RCC 7860 (cell line): ENCODE data around the gene ZHX3.
A peak's percentile ranks its signal among the peaks of the same experiment; 100 is the strongest.
"Not testable (repeated sequence)": the region's sequence is repeated elsewhere in the genome, so short reads cannot be mapped to it uniquely, and the experiment has no call there.

Source experiments
- DNase-seq: peaks from one replicate; pipeline ENCODE4 v3.0.0-alpha.2; 2015; ENCODE audit warnings: low spot score
- FAIRE-seq: peaks from 2 replicates; lab custom pipeline; 2012; peaks lifted over from hg19 to GRCh38; lab: Jason Lieb, UNC

Gene ZHX3

DNA sequence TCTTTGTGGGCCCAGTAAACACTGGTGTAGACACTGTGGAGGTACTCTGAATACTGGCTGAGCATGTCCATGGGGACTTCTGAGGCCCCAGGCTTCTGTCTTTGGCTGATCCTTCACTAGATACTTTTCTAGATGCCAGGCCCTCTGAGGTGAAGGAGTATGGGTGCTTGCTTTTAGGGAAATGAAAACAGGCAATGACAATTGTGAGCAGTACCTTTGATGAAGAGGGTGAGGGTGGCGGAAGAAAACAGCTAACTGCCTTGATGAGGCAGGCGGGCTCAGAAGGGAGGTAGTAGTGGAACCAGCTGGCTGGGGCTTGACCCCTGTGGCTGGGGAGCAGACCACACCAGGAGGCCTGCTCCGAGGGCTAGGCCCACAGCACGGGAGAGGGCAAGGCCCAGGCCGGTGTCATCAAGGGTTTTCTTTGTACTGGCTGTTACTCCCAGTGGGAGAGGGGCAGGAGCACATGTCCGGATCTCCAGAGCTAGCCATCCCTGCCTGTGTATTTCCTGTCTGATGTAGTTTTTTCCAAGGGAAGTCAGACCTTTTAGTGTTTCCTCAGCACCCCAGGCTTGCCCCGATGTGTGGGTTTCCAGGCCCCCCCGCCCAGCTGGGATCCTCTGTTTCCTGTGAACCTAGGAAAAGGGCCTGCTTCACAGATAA, 176.2 kb downstream of the ZHX3 start:
- FAIRE-seq: no peak
- peak; percentile 7 for DNase-seq

DNA sequence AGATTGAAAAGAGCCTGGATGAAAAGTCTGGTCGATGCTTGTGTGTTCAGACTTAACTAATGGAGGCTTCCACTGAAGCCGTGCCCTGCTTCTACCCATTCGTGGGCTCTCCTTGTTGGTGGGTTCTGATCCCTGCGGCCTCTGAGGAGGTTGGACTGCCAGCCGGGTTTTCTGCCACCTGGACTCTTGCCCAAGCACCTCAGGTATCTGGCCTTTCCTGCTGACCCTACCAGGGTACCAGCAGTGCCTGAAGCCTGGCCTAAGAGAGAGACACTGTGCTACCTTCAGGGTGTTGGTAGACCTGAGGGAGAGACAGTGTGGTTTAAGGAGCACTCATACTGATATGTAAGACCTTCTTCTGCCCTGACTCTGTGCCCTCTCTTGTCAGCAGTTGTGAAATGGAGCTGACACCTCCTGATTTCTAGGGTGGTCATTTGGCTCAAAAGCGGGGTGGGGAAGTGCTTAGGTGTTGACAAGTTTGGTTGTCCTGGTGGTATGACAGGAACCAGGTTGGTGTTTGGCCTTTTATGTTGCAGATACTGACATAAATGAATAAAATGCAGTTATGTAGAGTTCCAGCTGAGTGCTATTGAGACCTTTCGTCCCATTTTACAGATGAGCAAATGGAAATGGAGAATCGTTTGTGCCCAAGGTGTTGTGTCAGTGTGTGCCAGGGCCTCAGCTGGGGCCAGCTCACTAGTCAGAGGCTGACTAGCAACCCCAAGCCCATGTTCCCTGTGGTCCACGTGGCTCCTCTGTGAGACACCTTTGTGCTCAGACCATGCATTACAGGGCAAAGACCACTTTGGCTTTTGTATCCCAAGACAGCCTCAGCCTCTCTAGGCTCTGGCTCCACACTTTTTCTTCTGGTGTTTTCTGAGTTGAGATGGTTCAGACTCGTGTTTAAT, 177.1 kb downstream of the ZHX3 start:
- no peak for DNase-seq
- FAIRE-seq: no peak

DNA sequence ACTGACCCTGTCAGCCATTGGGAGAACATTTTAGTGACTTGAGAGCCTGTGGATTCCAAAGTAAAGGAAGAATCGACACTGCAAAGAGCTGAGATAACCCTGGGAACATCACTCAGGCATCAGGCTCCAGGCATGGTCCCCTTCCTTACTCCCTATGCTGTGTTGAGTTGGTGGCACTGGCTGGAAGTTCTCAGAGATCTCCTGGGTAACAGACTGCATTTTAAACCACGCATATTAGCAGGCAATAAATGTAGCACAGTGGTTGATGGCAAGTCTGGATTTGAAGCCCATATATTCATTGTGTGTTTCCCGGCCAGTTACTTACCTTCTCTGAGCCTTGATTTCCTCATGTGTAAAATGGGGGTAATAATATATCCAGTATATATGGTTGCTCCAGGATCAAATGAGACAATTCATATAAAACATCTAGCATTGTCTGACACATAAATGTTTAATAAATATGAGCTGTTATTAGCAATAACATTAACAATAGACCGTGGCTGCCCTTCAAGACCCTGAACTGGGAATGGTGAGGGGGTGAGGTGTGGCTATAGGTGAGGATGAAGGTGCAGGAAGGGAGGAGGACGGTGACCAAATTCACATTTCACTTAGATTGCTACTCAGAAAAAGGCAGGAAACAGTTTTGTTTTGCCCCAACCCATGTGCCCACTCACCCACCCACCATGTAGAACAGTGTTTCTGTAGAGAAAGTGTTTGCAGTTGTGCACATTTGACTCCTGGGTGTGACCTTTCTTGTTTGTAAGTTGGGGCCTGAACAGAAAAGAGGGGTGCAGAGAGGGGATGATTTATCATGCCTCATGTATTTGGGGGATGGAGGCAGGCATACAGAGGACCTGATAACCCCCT, 178.1 kb downstream of the ZHX3 start:
- DNase-seq (no peak), FAIRE-seq (no peak)

DNA sequence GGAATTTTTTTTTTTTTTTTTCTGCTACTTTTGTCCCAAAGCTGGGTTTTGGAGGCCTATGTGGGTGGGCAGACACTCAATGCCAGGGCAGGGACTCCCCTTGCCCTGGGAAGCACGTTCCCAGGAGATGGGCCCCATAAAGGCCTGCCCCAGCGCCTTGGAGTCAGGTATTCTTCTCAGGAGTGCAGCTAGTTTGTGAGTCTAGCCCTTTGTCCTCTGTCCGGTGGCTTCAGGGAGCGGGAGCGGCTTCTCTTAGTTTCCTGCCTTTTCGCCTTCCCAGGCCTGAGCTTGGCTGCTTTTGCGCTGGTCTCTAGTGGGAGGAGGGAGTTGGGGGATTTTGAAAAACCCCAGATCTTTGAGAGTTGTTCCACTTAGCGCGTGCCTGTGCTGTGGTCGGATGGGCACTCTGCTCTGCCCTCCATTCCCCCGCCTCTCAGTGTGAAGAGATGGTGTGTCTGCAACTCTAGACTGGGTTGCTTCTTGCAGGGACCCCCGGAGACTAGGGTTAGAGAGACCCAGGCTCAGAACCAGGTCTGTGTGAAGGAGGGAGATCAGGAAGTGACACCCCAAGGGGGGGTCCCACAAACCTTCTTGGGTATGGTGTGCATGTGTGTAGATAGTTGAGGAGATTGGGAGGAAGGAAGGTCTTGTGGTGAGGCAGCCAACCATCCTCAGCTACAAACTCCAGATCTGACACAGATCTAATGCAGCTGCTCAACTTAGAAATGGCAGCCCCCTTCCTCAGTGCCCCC, 178.9 kb downstream of the ZHX3 start:
- no peak for FAIRE-seq

DNA sequence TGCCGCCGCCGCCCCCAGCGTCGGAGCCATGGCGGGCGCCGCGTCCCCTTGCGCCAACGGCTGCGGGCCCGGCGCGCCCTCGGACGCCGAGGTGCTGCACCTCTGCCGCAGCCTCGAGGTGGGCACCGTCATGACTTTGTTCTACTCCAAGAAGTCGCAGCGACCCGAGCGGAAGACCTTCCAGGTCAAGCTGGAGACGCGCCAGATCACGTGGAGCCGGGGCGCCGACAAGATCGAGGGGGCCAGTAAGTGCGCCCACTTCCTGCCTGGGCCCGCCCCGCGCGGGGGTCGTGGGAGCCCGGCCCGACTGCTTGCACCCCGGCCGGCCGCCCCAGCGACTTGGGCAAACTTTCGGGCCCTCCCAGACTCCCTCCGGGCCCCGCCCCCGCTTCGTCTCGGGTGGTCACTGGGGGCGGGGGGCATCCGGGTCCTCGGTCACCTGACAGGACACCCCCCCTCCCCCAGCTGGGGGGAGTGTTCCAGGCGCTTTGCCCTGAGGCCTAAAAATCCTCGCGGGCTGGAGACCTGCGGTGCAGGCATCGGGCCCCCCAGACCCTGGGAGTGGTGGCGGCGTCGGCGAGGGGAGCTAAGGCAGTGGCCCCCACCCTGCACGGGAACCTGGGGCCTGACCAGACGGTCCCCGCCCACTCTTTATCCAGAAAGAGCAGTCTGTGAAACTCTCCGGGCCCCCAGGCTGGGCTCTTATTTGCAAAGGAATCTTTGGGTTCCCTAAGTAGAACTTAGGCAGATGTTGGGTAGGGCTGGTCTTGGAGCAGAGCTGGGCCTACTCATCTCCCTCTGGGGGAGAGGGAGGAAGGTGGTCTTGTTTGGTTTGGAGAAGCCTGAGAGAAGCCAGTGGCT, 179.7 kb downstream of the ZHX3 start:
- DNase-seq (peak; percentile 34), FAIRE-seq (no peak)

More for the DNA sequence above, 178.9 kb downstream of the ZHX3 start:
- DNase-seq: no peak

DNA sequence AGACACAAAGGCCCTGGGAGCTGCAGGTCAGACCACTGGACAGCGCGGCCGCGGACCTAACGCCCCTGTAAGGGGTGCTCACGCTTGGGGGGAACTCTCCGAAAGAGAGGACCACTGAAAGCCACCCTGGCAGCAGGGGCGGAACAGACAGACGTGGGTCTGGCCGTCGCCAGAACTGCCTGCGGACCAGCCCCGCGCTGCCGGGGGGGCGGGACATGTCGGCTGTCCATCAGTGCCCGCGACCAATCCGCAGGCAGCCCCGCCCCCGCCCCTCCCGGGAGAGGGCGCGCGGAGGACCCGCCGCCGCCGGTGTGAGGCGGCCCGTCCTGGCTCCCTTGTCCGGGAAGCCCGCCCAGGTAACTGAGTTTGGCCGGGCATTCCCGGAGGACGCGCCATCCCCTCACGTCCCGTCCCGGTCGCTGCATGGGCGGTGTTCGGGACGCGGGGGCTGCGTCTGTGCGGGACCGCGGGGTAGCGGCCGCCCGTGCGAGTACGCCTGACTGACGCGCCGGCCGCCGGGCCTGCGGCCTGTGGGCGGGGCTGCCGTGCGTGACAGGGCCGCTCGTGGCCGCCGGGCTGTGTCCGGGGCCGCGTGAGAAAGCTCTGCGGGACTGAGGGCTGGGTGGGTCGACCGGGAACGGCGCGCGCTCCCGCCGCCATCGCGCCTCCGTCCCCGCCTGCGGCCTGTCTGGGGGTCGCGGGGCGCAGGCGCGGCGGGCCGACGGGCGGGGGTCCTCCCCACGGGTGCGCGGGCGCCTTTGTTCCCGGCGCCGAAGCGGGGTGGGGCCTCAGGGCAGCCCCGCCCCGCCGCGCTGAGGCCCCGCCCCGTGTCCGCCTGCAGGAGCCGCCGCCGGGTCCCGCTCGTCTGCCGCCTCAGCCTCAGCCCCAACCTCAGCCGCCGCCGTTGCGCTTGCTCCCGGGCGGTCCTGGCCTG, 180.6 kb downstream of the ZHX3 start, which contains the start of gene PLCG1:
TSS of gene PLCG1 (plus strand) at position 864 of the 934 bp plus-strand sequence. CDS start 99 bp downstream, outside the sequence.
- DNase-seq (peak; percentile 62), FAIRE-seq (no peak)

DNA sequence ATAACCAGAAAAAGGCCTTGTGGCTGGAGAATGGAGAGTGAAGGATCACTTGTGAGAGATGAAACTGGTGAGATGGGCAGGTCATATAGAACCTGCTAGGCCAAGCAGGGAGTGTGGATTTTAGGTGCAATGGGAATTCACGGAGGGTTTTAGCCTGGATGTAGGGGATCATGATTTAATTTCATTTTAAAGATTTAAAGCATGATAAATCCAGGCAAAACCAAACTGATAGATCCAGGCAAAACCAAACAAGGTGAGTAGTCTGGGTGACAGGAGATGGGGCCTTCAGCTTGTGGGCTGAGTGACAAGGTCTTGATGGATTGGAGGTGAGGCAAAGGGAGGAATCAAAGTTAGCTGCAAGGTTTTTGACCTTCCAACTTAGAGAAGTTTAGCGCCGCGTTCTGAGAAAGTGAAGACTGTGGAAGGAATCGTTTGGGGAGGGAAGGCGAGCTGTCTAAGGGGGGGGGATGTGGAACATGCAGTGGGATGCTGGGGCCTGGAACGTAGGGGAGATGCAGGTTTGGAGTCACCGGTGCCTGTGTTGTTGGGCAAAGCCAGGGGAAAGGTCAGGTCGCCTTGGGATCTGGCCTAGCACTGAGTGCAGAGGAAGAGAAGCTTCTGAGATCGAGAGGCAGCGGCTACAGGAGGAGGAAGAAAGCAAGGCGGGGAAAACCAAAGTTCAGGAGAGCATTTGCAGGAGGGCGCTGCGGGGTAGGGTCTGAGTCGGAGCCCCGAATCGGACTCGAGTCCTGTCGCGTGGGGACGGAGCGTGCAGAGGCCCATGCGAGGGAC, 181.4 kb downstream of the ZHX3 start:
- no peak for DNase-seq
- FAIRE-seq: no peak

DNA sequence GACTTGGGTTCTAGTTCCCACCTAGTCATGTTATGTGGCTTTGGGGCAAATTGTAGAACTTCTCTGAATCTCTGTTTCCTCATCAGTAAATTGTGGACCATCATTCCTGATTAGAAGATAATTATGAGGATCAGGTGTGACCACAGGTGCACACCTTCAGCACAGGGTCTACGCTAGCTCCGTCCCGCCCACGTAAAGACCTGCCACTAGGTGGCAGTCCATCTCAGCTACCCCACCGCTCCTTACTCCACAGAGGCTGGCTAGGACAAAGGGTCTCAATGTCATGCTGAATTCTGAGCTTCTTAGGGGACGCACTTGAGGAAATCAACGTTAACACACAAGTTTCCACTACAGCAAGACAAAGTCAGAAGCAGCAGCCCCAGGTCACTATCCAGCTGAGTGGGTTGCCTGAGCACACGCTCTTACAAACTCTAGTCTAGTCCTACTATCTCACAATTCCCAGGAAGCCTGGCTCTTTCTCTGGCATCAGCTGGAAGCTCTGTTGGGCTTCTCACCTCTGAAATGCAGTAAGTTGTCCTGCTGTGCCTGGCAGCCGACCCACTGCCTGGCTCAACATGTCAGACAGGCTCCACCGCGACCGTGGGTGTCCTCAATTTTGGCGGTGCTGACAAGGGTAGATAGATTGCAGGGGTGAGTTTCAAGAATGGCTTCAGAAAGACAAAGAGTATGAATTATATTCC, 182.2 kb downstream of the ZHX3 start:
- DNase-seq (peak; percentile 20), FAIRE-seq (no peak)

DNA sequence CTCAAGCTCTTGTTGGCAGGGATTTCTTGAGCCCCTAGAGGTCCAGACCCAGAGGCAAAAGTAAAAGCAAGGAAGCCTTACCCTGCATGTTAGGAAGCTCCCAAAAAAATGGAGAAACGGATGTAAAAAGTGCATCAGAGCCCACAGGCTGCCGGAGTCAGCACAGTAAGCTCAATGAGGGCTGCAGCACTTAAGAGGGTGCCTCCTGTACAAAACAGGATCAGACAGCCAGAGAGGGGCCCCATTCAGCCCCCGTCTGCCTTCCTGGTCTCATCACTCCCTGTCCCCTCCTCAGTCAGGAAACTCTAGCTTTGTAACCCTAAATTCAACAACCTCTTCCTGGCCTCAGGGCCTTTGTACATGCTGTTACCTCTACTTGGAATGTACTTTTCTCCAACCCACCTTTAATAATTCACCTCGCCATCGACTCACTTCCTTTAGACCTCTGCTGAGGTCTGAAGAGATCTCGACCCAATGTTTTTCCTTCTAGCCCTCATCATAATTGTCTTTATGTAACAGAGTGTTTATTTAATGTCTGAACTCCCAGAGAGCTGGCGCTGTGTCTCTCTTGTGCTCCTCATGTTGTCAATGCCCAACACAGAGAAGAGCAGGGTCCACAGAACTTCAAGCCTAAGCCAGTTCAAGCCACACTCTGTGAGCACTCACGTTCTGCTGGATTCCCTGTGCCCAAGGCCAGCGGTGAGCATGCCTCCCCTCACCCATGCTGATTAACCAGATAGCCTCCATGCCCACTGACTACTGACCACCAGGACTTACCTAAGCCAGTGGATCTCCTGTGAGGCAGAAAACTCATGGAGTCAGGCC, 183.0 kb downstream of the ZHX3 start:
- no peak for FAIRE-seq
- no peak for DNase-seq

DNA sequence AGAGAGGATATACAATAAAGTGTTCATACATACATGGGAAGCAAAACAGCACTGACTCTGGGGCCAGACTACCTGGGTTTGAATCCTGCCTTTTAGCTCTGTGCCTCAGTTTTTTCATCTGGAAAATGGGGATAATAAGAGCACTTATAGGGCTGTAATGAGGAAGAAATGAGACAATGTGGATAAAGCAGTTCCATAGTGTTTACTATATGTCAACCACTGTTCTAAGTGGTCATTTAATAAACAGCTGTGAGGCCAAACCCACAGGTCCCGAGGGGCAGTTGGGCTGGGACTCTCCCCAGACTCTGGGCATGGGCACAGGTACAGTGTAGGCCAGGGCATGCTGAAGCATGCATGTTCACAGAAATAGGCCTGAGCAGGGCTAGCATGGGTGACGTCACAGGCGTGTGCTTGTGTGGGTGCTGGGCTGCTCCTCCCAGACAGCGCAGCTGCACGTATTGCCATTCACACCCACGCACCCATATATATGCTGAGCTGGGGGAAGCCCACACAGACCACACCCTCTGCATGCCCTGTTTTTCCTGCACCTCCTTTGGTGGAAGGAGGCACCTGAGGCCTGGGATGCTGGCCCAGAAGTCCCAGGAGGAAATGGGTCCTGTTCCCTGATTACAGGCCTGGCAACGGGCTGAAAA, 183.7 kb downstream of the ZHX3 start:
- FAIRE-seq: no peak
- no peak for DNase-seq

DNA sequence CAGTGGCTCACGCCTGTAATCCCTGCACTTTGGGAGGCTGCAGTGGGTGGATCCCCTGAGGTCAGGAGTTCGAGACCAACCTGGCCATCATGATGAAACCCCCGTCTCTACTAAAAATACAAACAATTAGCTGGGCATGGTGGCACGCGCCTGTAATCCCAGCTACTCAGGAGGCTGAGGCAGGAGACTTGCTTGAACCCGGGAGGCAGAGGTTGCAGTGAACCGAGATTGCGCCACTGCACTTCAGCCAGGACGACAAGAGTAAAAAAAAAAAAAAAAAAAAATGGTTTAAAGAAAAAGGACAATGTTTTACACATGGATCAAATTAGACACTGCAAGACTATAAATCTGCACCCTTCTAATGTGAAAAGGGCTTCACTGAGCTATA, 185.1 kb downstream of the ZHX3 start:
- not testable (repeated sequence) for DNase-seq, FAIRE-seq

DNA sequence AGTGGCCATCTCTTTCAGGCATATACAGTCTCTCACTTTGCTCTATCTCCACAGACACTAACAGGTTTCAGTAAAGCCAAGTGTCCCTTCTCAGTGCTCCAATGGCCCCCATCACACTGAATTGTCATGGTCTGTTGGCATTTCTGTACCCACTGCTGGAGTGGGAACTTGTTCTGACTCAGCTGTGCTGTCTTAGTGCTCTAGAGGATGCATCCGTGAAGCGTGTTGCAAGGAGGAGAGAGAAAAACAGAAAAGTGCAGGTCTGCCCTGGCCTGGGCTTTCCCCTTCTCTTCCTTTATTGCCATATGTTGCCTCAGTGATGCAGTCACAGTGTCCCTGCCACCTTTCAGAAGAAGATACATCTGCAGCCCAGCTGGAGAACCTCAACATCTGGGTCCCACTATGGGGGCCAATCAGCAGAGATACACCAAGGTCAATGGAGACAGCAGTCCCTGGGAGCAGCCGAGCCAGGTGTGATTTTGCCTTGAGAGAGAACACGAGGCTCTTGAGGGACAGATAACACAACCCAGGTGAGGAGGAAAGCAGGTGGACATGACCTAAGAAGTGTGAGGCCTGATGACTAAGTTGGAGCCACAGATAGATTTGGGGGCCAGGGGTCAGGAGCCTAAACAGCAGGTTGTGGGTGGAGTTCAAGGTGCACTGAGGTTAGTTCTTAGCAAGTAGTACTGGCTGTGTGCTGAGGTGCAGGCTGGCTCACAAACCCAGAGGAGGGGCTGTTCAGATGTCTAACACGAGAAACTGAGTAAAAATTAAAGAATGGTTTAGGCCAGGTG, 185.7 kb downstream of the ZHX3 start:
- DNase-seq: no peak
- FAIRE-seq: no peak
